Mucosa of gallbladder (tissue), 1 donor: Measurements from ENCODE around the gene SHE. TPM values are rescaled to one million over a fixed set of nuclear protein-coding genes. Genes with fewer than 3 reads are reported as not detected.
"Not testable (repeated sequence)": the region's sequence is repeated elsewhere in the genome, so short reads cannot be mapped to it uniquely, and the experiment has no call there.

ENCODE experiments used
- DNase-seq: peaks from one replicate; pipeline ENCODE4 v3.0.0-alpha.2; 2020; ENCODE audit warnings: low spot score
- total RNA-seq: library from RNA; stranded (reverse); gene quantifications from one replicate; pipeline ENCODE4 v1.2.1, GENCODE V29; 2021
- donor health status: DM: no; HTN: no; CAD: no.

Gene SHE
- total RNA-seq = 6.2 TPM

GRCh38 chr1:154502066-154502743 is at the start of gene SHE, which contains the start of gene TDRD10:
TSS of gene SHE (minus strand) at chr1:154502412. CDS start at chr1:154502026, 386 bp downstream.
TSS of gene TDRD10 (plus strand) at chr1:154502219. CDS start at chr1:154506904, 4,685 bp downstream.
- DNase-seq = no peak

GRCh38 chr1:154551474-154551873 is 49.3 kb upstream of the SHE start:
- no peak for DNase-seq

- no peak for DNase-seq
Measured at GRCh38 chr1:154550657-154551056, 48.4 kb upstream of the SHE start.

- no peak for DNase-seq
Measured at GRCh38 chr1:154550070-154550469, 47.9 kb upstream of the SHE start.

GRCh38 chr1:154549202-154549770 is 47.1 kb upstream of the SHE start:
- DNase-seq = no peak

GRCh38 chr1:154548028-154548427 is 45.8 kb upstream of the SHE start:
- DNase-seq = no peak

- no peak for DNase-seq
Measured at GRCh38 chr1:154547105-154547732, 45.0 kb upstream of the SHE start.

GRCh38 chr1:154546264-154547063 is 44.3 kb upstream of the SHE start:
- DNase-seq = peak; percentile 48

GRCh38 chr1:154541231-154541630 is 39.0 kb upstream of the SHE start:
- no peak for DNase-seq

- no peak for DNase-seq
Measured at GRCh38 chr1:154539486-154540483, 37.6 kb upstream of the SHE start.

- no peak for DNase-seq
Measured at GRCh38 chr1:154536570-154536969, 34.4 kb upstream of the SHE start.

- DNase-seq = no peak
Measured at GRCh38 chr1:154533952-154534844, 32.0 kb upstream of the SHE start.

- not testable (repeated sequence) for DNase-seq
Measured at GRCh38 chr1:154531950-154532349, 29.7 kb upstream of the SHE start.

- no peak for DNase-seq
Measured at GRCh38 chr1:154529308-154529707, 27.1 kb upstream of the SHE start.

GRCh38 chr1:154527192-154527591 is 25.0 kb upstream of the SHE start:
- DNase-seq = no peak

- DNase-seq = no peak
Measured at GRCh38 chr1:154524881-154525280, 22.7 kb upstream of the SHE start.

- DNase-seq = no peak
Measured at GRCh38 chr1:154521695-154522094, 19.5 kb upstream of the SHE start.

GRCh38 chr1:154520333-154520732 is 18.1 kb upstream of the SHE start:
- DNase-seq = no peak

GRCh38 chr1:154519591-154519991 is 17.4 kb upstream of the SHE start:
- no peak for DNase-seq

GRCh38 chr1:154517661-154518060 is 15.4 kb upstream of the SHE start:
- no peak for DNase-seq
